K562 (cell line): ENCODE data around the gene BANK1. TPM values are rescaled to one million over a fixed set of nuclear protein-coding genes. Genes with fewer than 3 reads are reported as not detected.

Source experiments
- ATAC-seq: fragments of 200-7000 bp; cut with Tn5 transposase; 3 replicates; pipeline ENCODE4 v1.9.1; 2020; ENCODE audit warnings: moderate library complexity
- BruUV-seq: library from RNA; stranded (reverse); fragments of 400-500 nt; replicated peaks from 2 replicates; lab custom pipeline; 2021; lab: Mats Ljungman, UMichigan
- CTCF ChIA-PET: fragments of 300-600 bp; formaldehyde crosslinking; extraction: SDS; loops from one replicate; lab custom pipeline; 2021; ENCODE audit warnings: low intra/inter-chr PET ratio; lab: Yijun Ruan, JAX
- POLR2A ChIA-PET: fragments of 300-600, 350-650 bp; sonication (Branson Sonifier 250); formaldehyde crosslinking; extraction: SDS; loops from one replicate; lab custom pipeline; 2021; ENCODE audit warnings: antibody characterized with exemption, inconsistent platforms; lab: Yijun Ruan, JAX
- DNase-seq, 4 experiments: peaks; one replicate each; pipeline versions ENCODE4 v3.0.0 to v3.0.0-alpha.2; 2011 to 2018; ENCODE audit warnings: low spot score in 3 of 4, mixed read lengths in 3 of 4; ENCODE audit errors: extremely low read depth in 1 of 4
- FAIRE-seq: peaks from 2 replicates; lab custom pipeline; 2011; peaks lifted over from hg19 to GRCh38; lab: Jason Lieb, UNC
- H2AFZ ChIP-seq: 2 replicates; pipeline ENCODE4 v1.6.0; 2011; ENCODE audit warnings: low read depth, low read length, control low read depth, inconsistent platforms
- H3K27ac ChIP-seq: fragments of 200-600 bp; 3 replicates; pipeline ENCODE4 v1.8.0; 2011; ENCODE audit warnings: low read depth, mild to moderate bottlenecking, control low read depth, inconsistent platforms, low read length, moderate library complexity, mixed read lengths; ENCODE audit errors: extremely low read depth
- H3K27me3 ChIP-seq, 2 experiments: fragments of 300-600 bp in 1 of 2; 2 replicates in 1 of 2; 3 replicates in 1 of 2; pipeline versions ENCODE4 v1.6.0 to v1.8.0; 2011; ENCODE audit warnings: inconsistent platforms in 2 of 2, low read length in 2 of 2, mild to moderate bottlenecking in 1 of 2, mixed read lengths in 1 of 2, moderate library complexity in 1 of 2; ENCODE audit not compliant: control insufficient read depth in 2 of 2, insufficient read depth in 2 of 2
- H3K36me3 ChIP-seq: fragments of 300-600 bp; 3 replicates; pipeline ENCODE4 v1.8.0; 2011; ENCODE audit warnings: mild to moderate bottlenecking, low read length, inconsistent platforms; ENCODE audit not compliant: control insufficient read depth, insufficient read depth
- H3K4me1 ChIP-seq, 2 experiments: fragments of 200-600 bp in 1 of 2; replicated peaks in 1 of 2; 2 replicates in 1 of 2; 3 replicates in 1 of 2; pipeline versions ENCODE4 v1.5.1 to v1.8.0; 2011; ENCODE audit warnings: inconsistent platforms in 2 of 2, low read length in 2 of 2, mild to moderate bottlenecking in 1 of 2, mixed read lengths in 1 of 2, moderate library complexity in 1 of 2; ENCODE audit not compliant: control insufficient read depth in 2 of 2, insufficient read depth in 2 of 2
- H3K4me2 ChIP-seq: 2 replicates; pipeline ENCODE4 v1.6.1; 2011; ENCODE audit warnings: low read length, control low read depth, inconsistent platforms, mixed read lengths; ENCODE audit not compliant: insufficient read depth
- H3K4me3 ChIP-seq: fragments of 200-600 bp; sonication (generic), shearing (Covaris generic); 2 replicates; pipeline ENCODE4 v1.5.1; 2016; ENCODE audit warnings: control low read depth, inconsistent platforms
- H3K79me2 ChIP-seq: fragments of 200-600 bp; 3 replicates; pipeline ENCODE4 v1.8.0; 2011; ENCODE audit warnings: low read length, inconsistent platforms; ENCODE audit not compliant: control insufficient read depth, insufficient read depth
- H3K9ac ChIP-seq, 2 experiments: 2 replicates each; pipeline versions ENCODE4 v1.6.0 to v1.6.1; 2011; ENCODE audit warnings: low read depth in 2 of 2, low read length in 2 of 2, control low read depth in 1 of 2, inconsistent platforms in 1 of 2, mild to moderate bottlenecking in 1 of 2, mixed read lengths in 1 of 2; ENCODE audit not compliant: insufficient read depth in 1 of 2
- H3K9me1 ChIP-seq: one replicate; pipeline ENCODE4 v1.6.0; 2011; ENCODE audit warnings: inconsistent platforms, mild to moderate bottlenecking, low read length, moderate library complexity; ENCODE audit not compliant: control insufficient read depth, insufficient read depth
- H3K9me3 ChIP-seq: replicated peaks from 2 replicates; pipeline ENCODE4 v1.5.1; 2011; ENCODE audit warnings: low read depth, low read length, inconsistent platforms; ENCODE audit not compliant: control insufficient read depth, insufficient read depth
- H4K20me1 ChIP-seq: replicated peaks from 2 replicates; pipeline ENCODE4 v1.6.1; 2011; ENCODE audit warnings: low read length, inconsistent platforms, mixed read lengths; ENCODE audit not compliant: control insufficient read depth, insufficient read depth
- FOXK1 ChIP-seq: sonication (generic); formaldehyde crosslinking; IDR thresholded peaks from 2 replicates; pipeline ENCODE4 v1.8.0; 2022; ENCODE audit warnings: missing genetic modification reagents, mild to moderate bottlenecking, borderline replicate concordance
- KDM4B ChIP-seq, 2 experiments: fragments of 450-650 bp in 1 of 2; sonication (generic) in 1 of 2; IDR thresholded peaks; 2 replicates each; pipeline ENCODE4 v1.6.1; 2016 to 2017; ENCODE audit warnings: borderline replicate concordance in 2 of 2, antibody characterized with exemption in 1 of 2, low read depth in 1 of 2, mild to moderate bottlenecking in 1 of 2
- KHSRP ChIP-seq: fragments of 450-650 bp; IDR thresholded peaks from 2 replicates; pipeline ENCODE4 v1.6.1; 2017
- MYC ChIP-seq, 2 experiments: fragments of 250-450 bp in 1 of 2; sonication (Bioruptor Pico) in 1 of 2; IDR thresholded peaks; 2 replicates each; pipeline versions ENCODE4 v1.5.1 to v1.6.1; 2012 to 2021; ENCODE audit warnings: low read depth in 2 of 2, borderline replicate concordance in 1 of 2, improper control_type of control experiment in 1 of 2, low read length in 1 of 2, mild to moderate bottlenecking in 1 of 2, moderate library complexity in 1 of 2
- SAFB2 ChIP-seq: fragments of 200-400 bp; formaldehyde crosslinking; IDR thresholded peaks from 2 replicates; pipeline ENCODE4 v1.6.1; 2018; ENCODE audit warnings: borderline replicate concordance, low read length, low read depth, moderate library complexity; ENCODE audit not compliant: severe bottlenecking
- ZNF445 ChIP-seq: fragments of 250-450 bp; sonication (Bioruptor Pico); IDR thresholded peaks from 2 replicates; pipeline ENCODE4 v1.4.0; 2020; ENCODE audit warnings: low read depth, mild to moderate bottlenecking, moderate library complexity
- WGBS: fragments of 100-300 bp; shearing (Covaris generic); methylation state at CpG from one replicate; pipeline ENCODE4 v1.1.6; 2016; ENCODE audit warnings: low coverage, mixed read lengths; ENCODE audit not compliant: insufficient coverage; ENCODE audit errors: missing lambda C conversion rate; 5-methylcytosine and 5-hydroxymethylcytosine counted together
- in situ Hi-C: fragments of 300-500 bp; cut with MboI; formaldehyde crosslinking; loops from 4 replicates; pipeline ENCODE4 v1.15.0; 2018; ENCODE audit warnings: inconsistent platforms, mixed read lengths
- intact Hi-C: fragments of 100-400 bp; cut with micrococcal nuclease; formaldehyde crosslinking; loops from 2 replicates; pipeline ENCODE4 v1.14.2; 2022
- polyA plus RNA-seq, 8 experiments: library from polyadenylated mRNA; depleted of rRNA in 4 of 8; stranded (reverse) in 5 of 8; unstranded in 3 of 8; fragments of >200 nt; fragmentation: Nextera tagmentation in 2 of 8; fragmentation: Illumina TruSeq in 1 of 8; extraction: Ambion mirVana in 2 of 8; extraction: Trizol in 1 of 8; gene quantifications; 2 replicates each; pipeline versions ENCODE4 v1.2.1 to v1.2.3, GENCODE V29; 2011 to 2014; ENCODE audit warnings: inconsistent platforms in 1 of 8, missing spikeins in 1 of 8
- total RNA-seq, 7 experiments: library from RNA; depleted of rRNA in 6 of 7; stranded (reverse); fragments of >200 nt in 6 of 7; fragmentation: Illumina TruSeq in 2 of 7; extraction: Trizol in 2 of 7; gene quantifications; 2 replicates each; pipeline versions ENCODE4 v1.2.1 to v1.2.3, GENCODE V29; 2011 to 2021; ENCODE audit warnings: low replicate concordance in 1 of 7
- TF ChIP-seq, protein P1 (sequence below): IDR thresholded peaks from 3 replicates; pipeline ENCODE4 v1.6.1; 2011; ENCODE audit warnings: borderline replicate concordance, mild to moderate bottlenecking, moderate library complexity; ENCODE audit not compliant: insufficient read length; ENCODE audit errors: extremely low read depth

BANK1 gene
- total and polyA plus RNA-seq, 9 of the 15 experiments (the other 6 are each of a cell fraction or from before 2014, with no cell fraction given), result not detected

DNA sequence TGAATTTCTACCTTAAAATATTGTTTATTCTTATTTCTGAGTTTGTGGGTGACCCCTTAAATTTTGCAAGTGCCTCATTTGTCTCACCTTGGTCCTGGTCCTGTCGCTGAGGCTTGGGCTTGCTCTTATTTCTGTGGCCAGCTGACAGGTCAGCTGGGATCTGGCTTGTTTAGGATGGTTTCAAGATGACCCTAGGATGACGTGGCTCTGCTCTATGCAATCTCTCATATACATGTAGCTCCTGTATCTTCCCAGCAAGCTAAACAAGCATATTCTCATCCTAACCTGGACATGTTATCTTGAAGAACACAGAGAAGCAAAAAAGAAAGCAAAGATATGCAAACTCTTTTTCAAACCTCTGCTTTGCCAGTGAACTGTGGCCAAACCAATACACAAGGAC lies 158.4 kb downstream of the BANK1 start:
- DNase-seq, result no peak
- Histone ChIP-seq H3K9me3 (no peaks in the 10 kb centered on the region), H3K4me2 (no peak overlapping the region), H4K20me1 (no peaks in the 10 kb centered on the region), H3K79me2 (no peaks in the 10 kb centered on the region), H3K36me3 (no peaks in the 10 kb centered on the region), H3K9me1 (no peaks in the 10 kb centered on the region), H3K27me3 (no peaks in the 10 kb centered on the region), H2AFZ (no peak overlapping the region), H3K4me3 (no peak overlapping the region), H3K4me1 (no peaks in the 10 kb centered on the region), H3K27ac (no peak overlapping the region), H3K9ac (no peak overlapping the region)
- intact Hi-C loops, result no loop called here
- in situ Hi-C loops, result no loop called here
- CTCF ChIA-PET, result no interaction called here
- 0% methylated on average over 2 of the region's 2 CpGs for WGBS
- no TSS peak for BruUV-seq
- POLR2A ChIA-PET, result no interaction called here
- no peak for FAIRE-seq
- TF ChIP-seq MYC (IDR thresholded peaks at IDR 0.05; ENCODE audit: low read depth, low read length), result no peak
- no peak for TF ChIP-seq MYC (CRISPR knock-in tag; IDR thresholded peaks at IDR 0.05; ENCODE audit: borderline replicate concordance, low read depth)
- TF ChIP-seq ZNF445, result no peak
- no peak for TF ChIP-seq KHSRP
- TF ChIP-seq FOXK1 (CRISPR knock-in tag), result no peak
- TF ChIP-seq, all 486 proteins: peak for 0
- no peak for ATAC-seq

DNA sequence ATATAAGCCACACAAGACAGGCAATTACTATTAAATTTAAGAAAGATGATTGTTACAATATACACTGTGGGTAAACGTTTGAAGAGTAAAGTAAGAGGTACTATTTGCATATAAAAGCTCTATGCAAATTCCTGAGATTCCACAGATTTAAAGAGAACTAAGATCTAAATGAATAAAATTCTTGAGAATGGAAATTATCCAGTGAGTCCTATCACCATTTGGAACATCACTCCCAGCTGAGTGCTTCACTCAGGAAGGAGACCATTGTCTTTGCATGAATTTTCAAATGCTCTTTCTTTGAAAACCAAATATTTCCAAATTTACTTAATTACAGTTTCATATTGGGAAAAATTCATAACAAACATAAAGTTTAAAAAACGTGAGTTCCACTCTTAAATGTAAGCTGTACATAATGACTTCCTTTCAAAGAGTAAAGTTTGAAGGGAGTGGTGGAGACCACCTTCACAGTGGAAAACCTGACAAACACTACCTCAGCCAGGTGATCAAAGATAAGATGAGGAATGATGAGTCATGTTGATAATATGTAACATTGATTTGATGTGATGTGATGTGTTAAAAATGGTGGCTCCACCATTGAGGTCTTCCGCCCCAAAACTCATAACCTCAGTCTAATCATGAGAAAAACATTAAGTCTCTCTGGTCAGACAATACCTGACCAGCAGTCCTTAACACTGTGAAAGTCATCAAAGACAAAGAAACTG lies 159.9 kb downstream of the BANK1 start:
- H3K9ac ChIP-seq, result no peak overlapping the region
- H3K27ac ChIP-seq, result no peak overlapping the region; the same call in 2 of the 3 replicates
- ATAC-seq, result no peak
- in situ Hi-C loops, result no loop called here
- H3K79me2 ChIP-seq, result no peaks in the 10 kb centered on the region
- H2AFZ ChIP-seq, result no peak overlapping the region
- H3K4me3 ChIP-seq, result no peak overlapping the region
- no peaks in the 10 kb centered on the region for H3K9me1 ChIP-seq
- H3K4me1 ChIP-seq, result no peaks in the 10 kb centered on the region
- H4K20me1 ChIP-seq, result no peaks in the 10 kb centered on the region
- H3K27me3 ChIP-seq, result no peaks in the 10 kb centered on the region
- ChIA-PET POLR2A (no interaction called here), CTCF (no interaction called here)
- intact Hi-C loops, result no loop called here
- no peak overlapping the region for H3K4me2 ChIP-seq
- no peaks in the 10 kb centered on the region for H3K36me3 ChIP-seq
- TF ChIP-seq SAFB2, result no peak
- TF ChIP-seq, protein P1, sequence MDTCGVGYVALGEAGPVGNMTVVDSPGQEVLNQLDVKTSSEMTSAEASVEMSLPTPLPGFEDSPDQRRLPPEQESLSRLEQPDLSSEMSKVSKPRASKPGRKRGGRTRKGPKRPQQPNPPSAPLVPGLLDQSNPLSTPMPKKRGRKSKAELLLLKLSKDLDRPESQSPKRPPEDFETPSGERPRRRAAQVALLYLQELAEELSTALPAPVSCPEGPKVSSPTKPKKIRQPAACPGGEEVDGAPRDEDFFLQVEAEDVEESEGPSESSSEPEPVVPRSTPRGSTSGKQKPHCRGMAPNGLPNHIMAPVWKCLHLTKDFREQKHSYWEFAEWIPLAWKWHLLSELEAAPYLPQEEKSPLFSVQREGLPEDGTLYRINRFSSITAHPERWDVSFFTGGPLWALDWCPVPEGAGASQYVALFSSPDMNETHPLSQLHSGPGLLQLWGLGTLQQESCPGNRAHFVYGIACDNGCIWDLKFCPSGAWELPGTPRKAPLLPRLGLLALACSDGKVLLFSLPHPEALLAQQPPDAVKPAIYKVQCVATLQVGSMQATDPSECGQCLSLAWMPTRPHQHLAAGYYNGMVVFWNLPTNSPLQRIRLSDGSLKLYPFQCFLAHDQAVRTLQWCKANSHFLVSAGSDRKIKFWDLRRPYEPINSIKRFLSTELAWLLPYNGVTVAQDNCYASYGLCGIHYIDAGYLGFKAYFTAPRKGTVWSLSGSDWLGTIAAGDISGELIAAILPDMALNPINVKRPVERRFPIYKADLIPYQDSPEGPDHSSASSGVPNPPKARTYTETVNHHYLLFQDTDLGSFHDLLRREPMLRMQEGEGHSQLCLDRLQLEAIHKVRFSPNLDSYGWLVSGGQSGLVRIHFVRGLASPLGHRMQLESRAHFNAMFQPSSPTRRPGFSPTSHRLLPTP, result no peak
- TF ChIP-seq KDM4B (IDR thresholded peaks at IDR 0.05; ENCODE audit: borderline replicate concordance in 2 of 2, low read depth in 1 of 2), result no peak
- H3K9me3 ChIP-seq, result no peaks in the 10 kb centered on the region
- FAIRE-seq, result no peak
- BruUV-seq, result no TSS peak
- WGBS, result 2% methylated on average over 3 of the region's 3 CpGs
- DNase-seq, result no peak
